Stimulated activated naive CD4-positive, alpha-beta T cell treated with Interleukin-2 at 50 U/mL for 16 hours (primary cell): Measurements from ENCODE around the gene CAMKK1.

Experiments used
- DNase-seq: peaks from one replicate; lab custom pipeline; 2025; lab: John Stamatoyannopoulos, UW

The CAMKK1 gene

GRCh38 chr17:3896968-3897235 is 4.0 kb upstream of the CAMKK1 start:
- DNase-seq: no peak

DNA sequence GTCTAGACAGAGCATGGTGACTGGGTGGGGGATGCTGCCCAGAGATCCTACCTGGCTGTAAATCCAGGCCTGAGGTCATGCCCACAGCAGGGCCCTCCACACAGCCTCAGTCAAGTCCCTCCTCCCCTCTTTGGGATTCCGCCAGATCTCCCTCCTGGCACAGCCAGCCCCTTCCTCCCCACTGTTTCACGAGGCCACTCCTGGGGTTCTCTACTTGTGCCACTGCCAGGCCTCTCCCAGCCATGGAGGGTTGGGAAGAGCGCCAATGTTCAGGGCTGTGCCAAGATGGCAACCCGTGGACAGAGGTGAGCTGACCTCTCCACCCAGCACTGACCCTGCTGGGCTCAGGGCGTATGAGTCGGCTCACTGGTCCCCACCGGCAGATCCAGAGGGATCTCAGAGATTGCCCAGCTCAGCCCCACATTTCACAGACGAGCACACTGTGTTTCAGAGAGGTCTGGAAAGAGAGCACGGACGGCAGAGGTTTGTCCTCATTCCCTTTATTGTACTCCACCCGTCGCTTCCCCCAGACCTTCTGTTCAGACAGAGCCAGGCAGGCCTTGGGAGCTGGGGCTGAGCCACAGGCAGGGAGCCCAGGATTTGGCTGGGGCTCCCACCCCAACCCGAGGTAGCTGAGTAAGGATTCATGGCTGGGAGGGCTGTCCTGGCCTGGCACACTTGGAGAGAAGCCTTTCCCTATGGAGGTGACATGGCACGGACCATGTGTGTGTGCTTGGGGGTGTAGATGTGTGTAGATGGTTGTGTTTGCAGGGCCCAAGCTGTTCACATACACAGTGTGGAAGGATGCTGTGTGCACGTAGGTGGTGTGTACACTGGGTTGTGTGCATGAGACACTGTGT is 3.5 kb upstream of the CAMKK1 start:
- DNase-seq: no peak

- no peak for DNase-seq
Observed at GRCh38 chr17:3895354-3895753, 2.5 kb upstream of the CAMKK1 start.

GRCh38 chr17:3894911-3895343 is 2.1 kb upstream of the CAMKK1 start:
- no peak for DNase-seq

DNA sequence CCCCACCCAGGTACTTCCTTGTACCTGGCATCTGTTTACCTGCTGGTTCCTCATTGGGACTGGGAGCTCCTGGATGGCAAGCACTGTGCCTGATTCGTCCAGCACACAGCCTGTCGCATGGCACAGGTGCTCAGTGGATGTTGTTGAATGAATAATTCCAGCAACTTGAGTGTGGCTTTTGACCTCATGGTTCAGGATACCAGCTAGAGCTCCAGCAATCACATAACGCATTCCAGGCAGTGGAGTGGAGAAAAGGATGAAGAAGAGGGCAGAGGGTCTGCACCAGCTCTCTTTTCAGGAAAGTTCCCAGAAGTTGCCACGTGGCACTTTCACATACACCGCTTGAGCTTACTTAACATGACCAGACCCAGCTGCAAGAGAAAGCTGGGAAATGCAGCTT is 1.3 kb upstream of the CAMKK1 start:
- no peak for DNase-seq

DNA sequence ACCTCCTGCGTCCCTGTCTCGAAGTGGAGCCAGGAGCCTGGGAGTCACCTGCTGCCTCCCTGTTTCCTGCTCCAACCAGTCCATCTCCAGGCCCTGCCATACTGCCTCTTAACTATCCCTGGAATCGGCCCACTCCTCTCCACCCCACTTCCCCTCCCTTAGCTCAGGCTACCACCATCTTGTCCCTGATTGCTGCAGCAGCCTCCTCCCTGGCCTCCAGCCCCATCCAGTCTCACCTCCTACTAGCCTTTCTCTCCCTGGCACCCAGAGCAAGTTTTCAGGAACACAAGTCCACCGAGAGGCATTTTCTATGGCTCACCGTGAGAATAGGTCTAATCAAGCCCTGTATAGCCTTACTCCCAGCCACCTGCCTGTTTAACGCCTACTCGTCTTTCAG is 865 bp upstream of the CAMKK1 start:
- no peak for DNase-seq

DNA sequence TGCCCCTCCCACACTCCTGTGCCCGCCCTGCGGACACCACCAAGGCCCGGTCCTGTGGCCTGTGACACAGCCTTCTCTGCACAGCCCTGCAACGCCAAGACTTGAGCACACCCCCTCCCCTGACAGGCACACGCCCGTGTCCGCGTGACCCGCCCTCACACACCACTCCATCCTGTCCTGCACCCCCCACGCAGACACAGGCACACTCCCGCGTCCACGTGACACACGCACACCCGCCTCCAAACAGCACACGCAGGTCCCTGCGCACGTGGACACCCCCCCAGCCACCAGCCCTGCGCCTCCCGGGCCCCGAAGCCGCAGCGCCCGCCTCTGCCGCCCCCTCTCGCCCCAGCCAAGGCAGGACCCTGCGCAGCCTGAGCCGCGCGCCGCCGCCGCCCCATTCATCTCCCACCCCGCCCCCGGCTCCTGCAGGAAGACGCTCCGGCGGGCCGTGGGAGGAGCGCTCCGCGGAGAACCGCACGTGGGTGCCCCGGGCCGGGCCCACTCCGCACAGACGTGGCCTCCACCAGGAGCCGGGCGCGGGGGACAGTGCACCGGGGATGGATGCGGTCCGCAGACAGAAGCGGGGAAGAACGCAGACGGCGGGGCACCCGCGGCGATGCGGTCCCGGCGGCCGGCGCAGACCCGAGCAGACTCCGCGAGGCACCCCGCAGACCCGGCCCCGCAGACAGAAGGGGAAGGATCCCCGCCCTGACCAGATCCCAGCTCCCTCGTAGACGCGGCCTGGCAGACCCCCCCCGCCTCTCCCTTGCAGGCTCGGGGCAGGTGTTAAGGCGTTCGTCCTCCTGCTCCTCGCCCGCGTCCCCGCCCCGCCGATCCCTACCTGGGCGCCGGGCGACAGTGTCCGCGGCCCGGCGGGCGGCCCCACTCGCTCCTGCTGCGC is 506 bp downstream of the CAMKK1 start:
- peak; percentile 64 for DNase-seq

- no peak for DNase-seq
Observed at GRCh38 chr17:3891626-3892094, 1.2 kb downstream of the CAMKK1 start.

GRCh38 chr17:3890878-3891219 is 2.0 kb downstream of the CAMKK1 start:
- DNase-seq: no peak

DNA sequence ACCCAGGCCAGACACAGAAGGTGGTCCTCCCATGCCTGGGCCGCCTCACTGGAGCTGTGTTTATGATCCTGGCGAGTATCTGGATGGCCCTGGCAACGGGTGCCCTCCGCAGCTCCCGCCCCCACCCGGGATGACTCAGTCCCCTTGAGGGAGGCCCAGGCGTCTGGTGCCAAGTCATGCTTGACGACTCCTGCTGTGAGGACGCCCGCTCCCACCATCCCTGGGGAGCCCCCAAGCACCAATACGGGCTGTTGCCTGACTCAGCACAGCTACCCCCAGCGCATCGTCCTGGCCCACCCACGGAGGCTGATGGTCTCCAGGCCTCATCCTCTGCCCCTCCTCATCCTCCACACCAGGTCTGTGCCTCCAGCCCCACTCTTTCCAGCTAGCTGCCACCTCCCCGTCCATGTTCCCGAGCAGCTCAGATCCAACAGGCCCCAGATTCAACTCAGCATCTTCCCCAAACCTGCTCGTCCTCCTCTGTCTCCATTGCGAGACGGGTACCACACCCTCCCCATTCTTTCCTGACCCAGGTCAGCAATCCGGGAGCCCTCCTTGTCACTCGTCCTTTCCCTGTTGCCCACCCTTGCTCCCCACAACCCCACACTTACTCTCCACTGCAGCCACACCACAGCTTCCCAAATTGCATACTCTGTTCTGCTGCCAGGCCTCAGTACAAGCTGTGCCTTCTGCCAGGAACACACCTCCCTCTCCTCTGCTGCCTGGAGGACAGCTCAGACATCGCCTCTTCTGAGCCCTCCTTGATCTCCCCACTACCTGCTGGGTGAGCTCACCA is 2.6 kb downstream of the CAMKK1 start:
- DNase-seq: peak; percentile 4

DNA sequence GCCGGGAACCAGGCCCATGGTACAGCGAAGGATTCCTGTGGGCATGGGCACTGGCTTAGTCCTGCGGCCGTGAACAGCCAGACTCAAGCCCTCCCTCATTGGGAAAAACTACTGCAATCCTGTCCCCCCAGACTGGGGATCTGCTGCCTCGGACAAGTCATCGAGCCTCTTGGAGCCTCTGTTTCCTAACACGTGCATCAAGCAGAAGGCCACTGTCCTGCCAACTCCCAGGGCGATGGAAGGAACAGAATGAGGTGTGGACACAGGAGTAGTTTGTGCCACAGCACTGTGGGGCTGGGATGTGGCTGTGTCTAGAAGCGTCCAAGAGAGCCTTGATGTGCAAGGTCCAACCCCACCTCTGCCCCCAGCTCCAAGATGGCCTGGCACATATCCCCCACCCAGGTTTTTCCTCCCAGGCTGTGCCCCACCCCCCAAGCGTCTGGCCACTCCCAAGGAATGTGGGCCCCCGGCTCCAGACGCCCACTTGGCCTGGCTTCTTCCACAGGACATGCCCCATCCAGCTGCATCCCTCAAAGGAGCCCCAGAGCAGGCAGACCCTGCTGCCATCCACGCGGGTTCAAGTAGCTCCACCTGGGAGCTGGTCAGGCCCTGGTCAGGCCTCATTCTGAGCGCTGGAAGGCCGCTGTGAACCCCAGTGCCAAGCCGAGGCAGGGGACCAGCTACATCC is 3.4 kb downstream of the CAMKK1 start:
- no peak for DNase-seq

DNA sequence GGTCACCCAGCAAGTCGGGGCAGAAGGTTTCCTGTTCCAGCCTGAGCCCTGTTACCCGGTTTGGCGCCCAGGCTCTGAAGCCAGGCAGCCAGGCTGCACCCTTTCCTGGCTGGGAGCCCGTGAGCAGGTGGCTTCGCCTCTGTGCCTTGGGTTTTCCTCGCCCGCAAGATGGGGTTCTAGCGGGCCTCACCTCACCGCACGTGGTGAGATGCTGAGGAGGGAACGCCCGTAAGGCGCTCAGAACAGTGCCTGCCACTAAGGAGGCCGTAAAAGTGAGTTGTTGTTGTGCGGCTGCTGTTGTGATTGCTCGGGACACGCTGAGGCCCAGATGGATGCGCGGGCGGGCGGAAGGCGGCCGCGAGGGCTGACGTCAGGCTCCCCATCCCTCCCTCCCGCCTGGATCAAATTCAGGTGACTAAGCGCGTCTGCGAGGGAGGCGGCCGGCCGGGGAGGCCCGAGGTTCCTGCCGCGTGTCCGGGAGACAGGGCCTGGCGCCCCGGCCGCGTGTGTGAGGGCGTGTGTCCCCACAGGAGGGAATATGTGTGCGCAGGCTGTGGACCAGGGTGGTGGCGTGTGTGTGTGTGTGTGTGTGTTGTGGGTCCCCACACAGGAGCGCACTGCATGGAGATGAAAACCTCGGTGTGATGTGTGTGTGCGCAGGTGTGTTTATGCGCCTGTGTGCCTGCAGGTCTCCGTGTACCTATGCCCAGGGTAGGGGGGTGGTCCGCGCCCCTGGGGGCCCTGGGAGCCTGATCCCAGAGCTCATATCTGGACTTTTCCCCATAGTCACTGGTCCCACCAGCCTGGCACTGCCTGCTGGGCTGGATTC is 4.3 kb downstream of the CAMKK1 start:
- no peak for DNase-seq

GRCh38 chr17:3887804-3888203 is 5.0 kb downstream of the CAMKK1 start:
- no peak for DNase-seq

DNA sequence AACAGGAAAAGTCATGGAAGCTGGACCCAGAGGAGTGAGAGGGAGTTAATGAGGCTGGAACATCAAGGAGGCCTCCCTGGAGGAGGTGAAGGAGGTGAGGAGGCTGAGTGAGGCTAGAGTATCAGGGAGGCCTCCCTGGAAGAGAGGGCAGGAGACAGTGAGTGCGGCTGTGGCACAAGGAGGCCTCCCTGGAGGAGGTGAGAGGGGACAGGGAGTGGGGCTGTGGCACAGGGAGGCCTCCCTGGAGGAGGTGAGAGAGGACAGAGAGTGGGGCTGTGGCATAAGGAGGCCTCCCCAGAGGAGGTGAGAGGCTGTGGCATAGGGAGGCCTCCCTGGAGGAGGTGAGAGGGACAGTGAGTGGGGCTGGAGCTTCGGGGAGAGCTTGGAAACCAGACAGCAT is 5.5 kb downstream of the CAMKK1 start:
- no peak for DNase-seq

DNA sequence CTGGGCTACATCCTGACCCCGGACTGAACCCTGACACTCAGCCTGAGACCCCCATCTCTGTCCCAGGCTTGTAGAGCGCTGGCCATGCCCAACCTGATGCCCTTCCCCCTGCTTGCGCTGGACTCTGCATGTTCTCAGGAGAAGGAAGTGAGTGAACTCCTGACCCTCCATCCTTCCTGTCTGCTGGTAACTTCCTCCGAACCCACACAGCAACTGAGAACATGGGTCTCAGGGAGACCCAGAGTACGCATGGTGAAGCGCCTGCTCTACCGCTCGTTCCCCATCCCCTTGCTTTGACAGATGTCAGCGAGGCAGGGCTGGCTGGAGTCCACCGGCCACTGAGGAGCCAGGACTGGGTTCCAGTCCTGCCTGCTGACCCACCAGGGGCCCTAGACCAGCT is 6.1 kb downstream of the CAMKK1 start:
- DNase-seq: no peak

- no peak for DNase-seq
Observed at GRCh38 chr17:3885970-3886369, 6.9 kb downstream of the CAMKK1 start.

DNA sequence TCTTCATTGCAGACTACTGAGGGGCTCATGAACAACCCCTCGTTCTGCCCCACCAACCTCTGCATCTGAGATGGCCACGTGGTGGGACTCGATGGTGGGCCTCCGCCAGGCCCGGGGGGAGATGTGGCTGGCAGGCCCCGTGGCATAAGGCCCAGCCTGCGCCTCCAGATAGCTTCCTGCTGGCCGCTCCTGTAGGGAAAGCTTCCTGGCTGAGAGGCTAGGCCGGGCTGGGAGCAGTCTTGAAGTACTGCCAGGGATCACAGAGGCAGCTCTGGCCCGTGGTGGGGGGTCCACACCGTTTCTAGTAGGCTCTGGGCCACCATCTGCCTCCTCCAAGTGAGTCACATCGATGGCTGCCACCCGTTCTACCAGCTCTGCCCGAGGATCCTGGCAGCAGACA is 7.6 kb downstream of the CAMKK1 start:
- no peak for DNase-seq

DNA sequence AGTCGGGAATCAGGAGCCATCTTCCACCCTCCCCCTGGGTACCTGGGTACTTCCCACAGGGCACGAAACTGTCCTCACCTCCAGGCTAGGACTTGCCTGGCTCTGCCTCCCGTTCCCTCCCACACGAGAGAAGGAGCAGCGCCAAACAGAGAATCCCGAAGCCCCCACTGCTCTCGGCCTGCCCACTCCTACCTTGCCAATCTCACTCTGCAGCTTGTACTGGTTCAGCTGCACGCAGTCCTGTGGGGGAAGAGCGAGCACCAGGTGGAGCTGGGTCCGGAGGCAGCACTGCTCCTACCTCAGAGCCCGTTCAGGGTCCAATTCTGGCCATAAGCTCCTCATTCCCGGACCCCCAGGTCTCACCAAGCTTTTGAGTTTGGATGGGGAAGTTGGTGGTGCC is 8.7 kb downstream of the CAMKK1 start:
- DNase-seq: no peak

DNA sequence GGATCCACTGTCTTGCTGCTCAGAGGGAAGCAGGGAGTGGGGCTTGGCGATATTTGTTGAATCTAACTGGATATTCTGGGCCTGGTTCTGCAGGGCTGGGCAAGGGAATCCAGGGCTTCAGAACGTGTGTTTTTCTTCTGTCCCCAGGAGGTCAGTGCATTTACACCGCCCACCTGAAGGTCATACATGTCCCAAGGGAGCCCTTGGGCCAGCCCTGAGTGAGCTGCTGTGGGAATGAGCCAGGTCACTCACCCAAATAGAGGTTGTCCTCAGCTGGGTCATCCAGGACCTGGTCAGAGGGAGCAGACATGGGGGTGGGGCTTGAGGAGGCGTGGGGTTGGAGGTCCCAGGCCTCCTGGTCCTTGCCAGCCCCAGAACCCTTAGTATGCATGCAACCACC is 10.6 kb downstream of the CAMKK1 start:
- no peak for DNase-seq

- no peak for DNase-seq
Observed at GRCh38 chr17:3880983-3881382, 11.9 kb downstream of the CAMKK1 start.
